GDM1 (cell line): Measurements from ENCODE around the gene IER3.

Experiments used
- DNase-seq: peaks from one replicate; lab custom pipeline; 2025; lab: John Stamatoyannopoulos, UW

IER3 gene

GRCh38 chr6:30703821-30704220, 40.5 kb downstream of the IER3 start:
- no peak for DNase-seq

- no peak for DNase-seq
These were observed 41.3 kb downstream of the IER3 start for GRCh38 chr6:30703011-30703410.

- DNase-seq = no peak
These were observed 44.0 kb downstream of the IER3 start for GRCh38 chr6:30700340-30700739.

GRCh38 chr6:30696432-30696831, 47.9 kb downstream of the IER3 start:
- no peak for DNase-seq
